GM10266 (cell line): Measurements from ENCODE around the gene FANCE.

Experiments used
- DNase-seq: peaks from one replicate; pipeline ENCODE4 v3.0.0; 2012; ENCODE audit errors: extremely low spot score
- CTCF ChIP-seq: IDR thresholded peaks from 2 replicates; pipeline ENCODE4 v1.5.1; 2012; ENCODE audit warnings: mild to moderate bottlenecking, low read depth; ENCODE audit not compliant: control insufficient read depth, insufficient read depth; ENCODE audit errors: missing control alignments

The FANCE gene

GRCh38 chr6:35474942-35475570 lies 22.9 kb downstream of the FANCE start:
- TF ChIP-seq CTCF, result no peak
- DNase-seq, result no peak

GRCh38 chr6:35475573-35475972 lies 23.4 kb downstream of the FANCE start:
- TF ChIP-seq CTCF, result no peak
- no peak for DNase-seq

GRCh38 chr6:35476004-35476403 lies 23.9 kb downstream of the FANCE start:
- DNase-seq, result no peak
- no peak for TF ChIP-seq CTCF

GRCh38 chr6:35477028-35477427 lies 24.9 kb downstream of the FANCE start:
- TF ChIP-seq CTCF, result no peak
- no peak for DNase-seq

GRCh38 chr6:35477551-35478179 lies 25.5 kb downstream of the FANCE start:
- DNase-seq, result no peak
- no peak for TF ChIP-seq CTCF

GRCh38 chr6:35478259-35478658 lies 26.1 kb downstream of the FANCE start:
- TF ChIP-seq CTCF, result no peak
- DNase-seq, result no peak

- DNase-seq, result no peak
- TF ChIP-seq CTCF, result no peak
These were observed 28.0 kb downstream of the FANCE start for GRCh38 chr6:35480176-35480575.
